Measurements from ENCODE around the gene C5AR1.
A peak's percentile ranks its signal among the peaks of the same experiment; 100 is the strongest.

Gene C5AR1

DNA sequence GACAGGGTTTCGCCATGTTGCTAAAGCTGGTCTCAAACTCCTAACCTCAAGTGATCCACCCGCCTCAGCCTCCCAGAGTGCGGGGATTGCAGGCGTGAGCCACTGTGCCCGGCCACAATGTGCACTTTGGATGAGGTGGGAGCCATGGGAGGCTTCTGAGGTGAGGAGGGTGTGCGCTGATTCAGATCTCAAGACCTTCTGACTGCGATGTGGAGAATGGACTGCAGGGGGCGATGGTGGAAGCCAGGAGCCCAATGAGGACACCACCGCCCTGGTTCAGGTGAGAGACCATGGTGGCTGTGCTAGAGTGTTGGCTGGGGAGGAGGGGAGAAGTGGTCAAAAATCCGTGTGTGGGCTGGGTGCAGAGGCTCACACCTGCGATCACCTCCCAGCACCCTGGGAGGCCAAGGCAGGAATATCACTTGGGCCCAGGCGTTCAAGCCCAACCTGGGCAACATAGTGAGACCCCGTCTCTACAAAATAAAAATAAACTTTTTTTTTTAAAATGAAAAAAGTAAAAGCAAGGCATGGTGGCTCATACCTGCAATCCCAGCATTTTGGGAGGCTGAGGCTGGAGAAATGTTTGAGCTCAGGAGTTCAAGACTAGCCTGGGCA lies 29.4 kb upstream of the C5AR1 start:
- TF ChIP-seq EZH2 (IDR thresholded peaks at IDR 0.05; ENCODE audit: borderline replicate concordance, low read length) = no peak
- TF ChIP-seq, protein P1, sequence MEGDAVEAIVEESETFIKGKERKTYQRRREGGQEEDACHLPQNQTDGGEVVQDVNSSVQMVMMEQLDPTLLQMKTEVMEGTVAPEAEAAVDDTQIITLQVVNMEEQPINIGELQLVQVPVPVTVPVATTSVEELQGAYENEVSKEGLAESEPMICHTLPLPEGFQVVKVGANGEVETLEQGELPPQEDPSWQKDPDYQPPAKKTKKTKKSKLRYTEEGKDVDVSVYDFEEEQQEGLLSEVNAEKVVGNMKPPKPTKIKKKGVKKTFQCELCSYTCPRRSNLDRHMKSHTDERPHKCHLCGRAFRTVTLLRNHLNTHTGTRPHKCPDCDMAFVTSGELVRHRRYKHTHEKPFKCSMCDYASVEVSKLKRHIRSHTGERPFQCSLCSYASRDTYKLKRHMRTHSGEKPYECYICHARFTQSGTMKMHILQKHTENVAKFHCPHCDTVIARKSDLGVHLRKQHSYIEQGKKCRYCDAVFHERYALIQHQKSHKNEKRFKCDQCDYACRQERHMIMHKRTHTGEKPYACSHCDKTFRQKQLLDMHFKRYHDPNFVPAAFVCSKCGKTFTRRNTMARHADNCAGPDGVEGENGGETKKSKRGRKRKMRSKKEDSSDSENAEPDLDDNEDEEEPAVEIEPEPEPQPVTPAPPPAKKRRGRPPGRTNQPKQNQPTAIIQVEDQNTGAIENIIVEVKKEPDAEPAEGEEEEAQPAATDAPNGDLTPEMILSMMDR (IDR thresholded peaks at IDR 0.05; ENCODE audit: low read length) = peak; percentile 61
- H4K20me1 ChIP-seq (ENCODE audit: insufficient read depth, low read length) = no peaks in the 10 kb centered on the region
- no peaks in the 10 kb centered on the region for H3K9me3 ChIP-seq (ENCODE audit: low read length)
- H3K4me2 ChIP-seq (ENCODE audit: low read length) = no peak overlapping the region
- no peaks in the 10 kb centered on the region for H3K27me3 ChIP-seq (ENCODE audit: insufficient read depth, low read length)
- peaks cover 11% of the 10 kb centered on the region for H3K4me1 ChIP-seq (ENCODE audit: insufficient read depth, low read length, severe bottlenecking)
- no peak overlapping the region for H3K27ac ChIP-seq (ENCODE audit: low read depth, low read length, poor library complexity, severe bottlenecking)
- no peak overlapping the region for H3K9ac ChIP-seq (ENCODE audit: low read length)
- no peak overlapping the region for H3K4me3 ChIP-seq (ENCODE audit: low read depth, low read length, poor library complexity, severe bottlenecking)
- 0 out of 2 replicates have a peak, but pooled peaks cover 4% of the 10 kb centered on the region for H3F3A ChIP-seq (ENCODE audit: insufficient read depth, low read length)
- H3K36me3 ChIP-seq (ENCODE audit: insufficient read depth, low read length) = peaks cover 11% of the 10 kb centered on the region
- H3K9me2 ChIP-seq (ENCODE audit: low read depth, low read length) = no peaks in the 10 kb centered on the region
- H3K79me2 ChIP-seq (ENCODE audit: insufficient read depth, low read length) = no peaks in the 10 kb centered on the region
- no peak overlapping the region for H2AFZ ChIP-seq (ENCODE audit: low read length)

GRCh38 chr19:47283405-47284059 lies 26.1 kb upstream of the C5AR1 start:
- no peak overlapping the region for H3K4me3 ChIP-seq (ENCODE audit: low read depth, low read length, poor library complexity, severe bottlenecking)
- no peaks in the 10 kb centered on the region for H3K79me2 ChIP-seq (ENCODE audit: insufficient read depth, low read length)
- H2AFZ ChIP-seq (ENCODE audit: low read length) = no peak overlapping the region
- H3K9me3 ChIP-seq (ENCODE audit: low read length) = no peaks in the 10 kb centered on the region
- H3K9me2 ChIP-seq (ENCODE audit: low read depth, low read length) = no peaks in the 10 kb centered on the region
- H4K20me1 ChIP-seq (ENCODE audit: insufficient read depth, low read length) = no peaks in the 10 kb centered on the region
- H3K9ac ChIP-seq (ENCODE audit: low read length) = no peak overlapping the region
- H3K4me2 ChIP-seq (ENCODE audit: low read length) = no peak overlapping the region
- 0 out of 2 replicates have a peak, but pooled peaks cover 4% of the 10 kb centered on the region for H3F3A ChIP-seq (ENCODE audit: insufficient read depth, low read length)
- H3K27ac ChIP-seq (ENCODE audit: low read depth, low read length, poor library complexity, severe bottlenecking) = peak overlapping the region; percentile 2
- peaks cover 13% of the 10 kb centered on the region for H3K4me1 ChIP-seq (ENCODE audit: insufficient read depth, low read length, severe bottlenecking)
- TF ChIP-seq EZH2 (IDR thresholded peaks at IDR 0.05; ENCODE audit: borderline replicate concordance, low read length) = no peak
- TF ChIP-seq, protein P1 (IDR thresholded peaks at IDR 0.05; ENCODE audit: low read length) = no peak
- H3K36me3 ChIP-seq (ENCODE audit: insufficient read depth, low read length) = no peaks in the 10 kb centered on the region
- H3K27me3 ChIP-seq (ENCODE audit: insufficient read depth, low read length) = no peaks in the 10 kb centered on the region

DNA sequence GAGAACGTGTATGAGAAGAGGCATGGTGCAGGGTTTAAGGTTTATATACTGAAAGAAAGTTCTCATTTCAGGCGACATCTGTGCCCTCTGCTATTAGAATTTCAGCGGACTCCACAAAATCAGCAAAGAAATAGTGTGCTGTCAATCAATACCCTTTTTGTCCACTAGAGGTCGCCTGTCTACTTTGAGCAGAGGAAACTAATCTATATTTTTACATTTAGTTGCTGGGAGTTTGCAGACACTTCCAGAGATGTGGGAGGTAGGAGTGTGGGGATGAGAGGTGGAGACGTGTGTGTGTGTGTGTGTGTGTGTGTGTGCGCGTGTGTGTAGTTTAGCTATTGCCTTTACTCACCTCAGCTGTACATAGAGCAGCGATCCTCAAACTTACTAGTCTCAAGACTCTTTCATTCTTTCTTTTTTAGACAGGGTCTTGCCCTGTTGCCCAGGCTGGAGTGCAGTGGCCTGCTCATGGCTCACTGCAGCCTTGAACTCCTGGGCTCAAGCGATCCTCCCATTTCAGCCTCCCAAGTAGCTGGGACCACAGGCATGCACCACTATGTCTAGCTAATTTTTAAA lies 25.2 kb upstream of the C5AR1 start:
- Histone ChIP-seq H3K36me3 (ENCODE audit: insufficient read depth, low read length) (no peaks in the 10 kb centered on the region), H3K27ac (ENCODE audit: low read depth, low read length, poor library complexity, severe bottlenecking) (no peak overlapping the region), H4K20me1 (ENCODE audit: insufficient read depth, low read length) (no peaks in the 10 kb centered on the region), H3K79me2 (ENCODE audit: insufficient read depth, low read length) (no peaks in the 10 kb centered on the region), H2AFZ (ENCODE audit: low read length) (no peak overlapping the region), H3K9ac (ENCODE audit: low read length) (no peak overlapping the region), H3K4me3 (ENCODE audit: low read depth, low read length, poor library complexity, severe bottlenecking) (no peak overlapping the region), H3F3A (ENCODE audit: insufficient read depth, low read length) (0 out of 2 replicates have a peak, but pooled peaks cover 4% of the 10 kb centered on the region), H3K9me3 (ENCODE audit: low read length) (no peaks in the 10 kb centered on the region), H3K9me2 (ENCODE audit: low read depth, low read length) (no peaks in the 10 kb centered on the region), H3K4me1 (ENCODE audit: insufficient read depth, low read length, severe bottlenecking) (peaks cover 22% of the 10 kb centered on the region), H3K4me2 (ENCODE audit: low read length) (no peak overlapping the region), H3K27me3 (ENCODE audit: insufficient read depth, low read length) (no peaks in the 10 kb centered on the region)
- no peak for TF ChIP-seq EZH2 (IDR thresholded peaks at IDR 0.05; ENCODE audit: borderline replicate concordance, low read length)
- TF ChIP-seq, protein P1 (IDR thresholded peaks at IDR 0.05; ENCODE audit: low read length) = peak; percentile 91
